IMR-90 (cell line): ENCODE measurements around the gene SH3RF3. TPM values are rescaled to one million over a fixed set of nuclear protein-coding genes. Genes with fewer than 3 reads are reported as not detected.
A peak's percentile ranks its signal among the peaks of the same experiment; 100 is the strongest.

Experiments used
- ATAC-seq: fragments of 200-7000 bp; cut with Tn5 transposase; 2 replicates; pipeline ENCODE4 v1.9.1; 2020; ENCODE audit warnings: low read depth, mild to moderate bottlenecking, moderate library complexity
- BruUV-seq: library from RNA; stranded (reverse); fragments of 400-500 nt; replicated peaks from 2 replicates; lab custom pipeline; 2021; lab: Mats Ljungman, UMichigan
- CTCF ChIA-PET: fragments of 300-600 bp; formaldehyde crosslinking; extraction: SDS; loops from one replicate; lab custom pipeline; 2021; ENCODE audit warnings: antibody characterized with exemption; lab: Yijun Ruan, JAX
- POLR2A ChIA-PET: fragments of 300-600 bp; sonication (Branson Sonifier 250); formaldehyde crosslinking; loops from one replicate; lab custom pipeline; 2022; ENCODE audit warnings: antibody characterized with exemption; ENCODE audit not compliant: unreplicated experiment; lab: Charles Lee
- DNase-seq: peaks from one replicate; pipeline ENCODE4 v3.0.0; 2013
- H2AFZ ChIP-seq: replicated peaks from 2 replicates; pipeline ENCODE3; 2013; ENCODE audit warnings: low read length, mild to moderate bottlenecking; ENCODE audit not compliant: poor library complexity
- H2AK5ac ChIP-seq: 2 replicates; pipeline ENCODE4 v1.6.1; 2013; ENCODE audit warnings: low read depth, low read length, inconsistent platforms
- H2AK9ac ChIP-seq: replicated peaks from 2 replicates; pipeline ENCODE3; 2013; ENCODE audit warnings: mild to moderate bottlenecking, low read depth, low read length, moderate library complexity; ENCODE audit not compliant: poor library complexity
- H2BK120ac ChIP-seq: 2 replicates; pipeline ENCODE4 v1.6.1; 2013; ENCODE audit warnings: low read depth, low read length, inconsistent platforms
- H2BK15ac ChIP-seq: 3 replicates; pipeline ENCODE4 v1.6.1; 2013; ENCODE audit warnings: low read depth, low read length, inconsistent platforms
- H2BK20ac ChIP-seq: 2 replicates; pipeline ENCODE4 v1.6.1; 2013; ENCODE audit warnings: low read depth, mild to moderate bottlenecking, inconsistent platforms, low read length, moderate library complexity
- H2BK5ac ChIP-seq: 2 replicates; pipeline ENCODE4 v1.6.1; 2013; ENCODE audit warnings: mild to moderate bottlenecking, low read depth, low read length, inconsistent platforms; ENCODE audit not compliant: poor library complexity, severe bottlenecking
- H3K14ac ChIP-seq: replicated peaks from 2 replicates; pipeline ENCODE4 v1.6.1; 2013; ENCODE audit warnings: low read depth, low read length, inconsistent platforms
- H3K18ac ChIP-seq: 2 replicates; pipeline ENCODE4 v1.6.1; 2013; ENCODE audit warnings: low read depth, low read length, control low read depth
- H3K23ac ChIP-seq: 2 replicates; pipeline ENCODE4 v1.6.1; 2013; ENCODE audit warnings: low read depth, low read length, inconsistent platforms
- H3K27ac ChIP-seq: 2 replicates; pipeline ENCODE4 v1.5.1; 2013; ENCODE audit warnings: mild to moderate bottlenecking, control low read depth, low read length; ENCODE audit not compliant: insufficient read depth
- H3K27me3 ChIP-seq: 2 replicates; pipeline ENCODE4 v1.6.1; 2013; ENCODE audit warnings: low read length; ENCODE audit not compliant: control insufficient read depth, insufficient read depth
- H3K36me3 ChIP-seq: 2 replicates; pipeline ENCODE4 v1.6.1; 2013; ENCODE audit warnings: low read length, mixed read lengths; ENCODE audit not compliant: control insufficient read depth, insufficient read depth
- H3K4ac ChIP-seq: 2 replicates; pipeline ENCODE4 v1.6.1; 2013; ENCODE audit warnings: low read depth, low read length, inconsistent platforms
- H3K4me1 ChIP-seq: 2 replicates; pipeline ENCODE4 v1.6.1; 2013; ENCODE audit warnings: low read length, mixed read lengths; ENCODE audit not compliant: control insufficient read depth, insufficient read depth
- H3K4me2 ChIP-seq: 2 replicates; pipeline ENCODE4 v1.6.1; 2013; ENCODE audit warnings: low read depth, mild to moderate bottlenecking, control low read depth, low read length, moderate library complexity
- H3K4me3 ChIP-seq: 2 replicates; pipeline ENCODE4 v1.5.1; 2013; ENCODE audit warnings: low read depth, mild to moderate bottlenecking, control low read depth, low read length, moderate library complexity; ENCODE audit not compliant: insufficient read depth
- H3K56ac ChIP-seq: 2 replicates; pipeline ENCODE4 v1.6.1; 2013; ENCODE audit warnings: low read length, inconsistent platforms; ENCODE audit not compliant: insufficient read depth; ENCODE audit errors: extremely low read depth
- H3K79me1 ChIP-seq, 2 experiments: 2 replicates each; pipeline ENCODE4 v1.6.1; 2013; ENCODE audit warnings: low read length in 2 of 2, inconsistent platforms in 1 of 2, low read depth in 1 of 2
- H3K9ac ChIP-seq: 2 replicates; pipeline ENCODE4 v1.6.1; 2013; ENCODE audit warnings: low read depth, low read length, control low read depth
- H3K9me1 ChIP-seq: 2 replicates; pipeline ENCODE4 v1.6.1; 2013; ENCODE audit warnings: low read length, inconsistent platforms; ENCODE audit not compliant: insufficient read depth
- H3K9me3 ChIP-seq: 2 replicates; pipeline ENCODE4 v1.6.1; 2013; ENCODE audit warnings: low read length; ENCODE audit not compliant: control insufficient read depth, insufficient read depth
- H4K20me1 ChIP-seq: 2 replicates; pipeline ENCODE4 v1.6.1; 2013; ENCODE audit warnings: low read length, inconsistent platforms; ENCODE audit not compliant: insufficient read depth
- H4K5ac ChIP-seq: 2 replicates; pipeline ENCODE4 v1.6.1; 2013; ENCODE audit warnings: mild to moderate bottlenecking, low read depth, low read length, control low read depth
- H4K8ac ChIP-seq, 2 experiments: 2 replicates each; pipeline ENCODE4 v1.6.1; 2013; ENCODE audit warnings: low read depth in 2 of 2, low read length in 2 of 2, control low read depth in 1 of 2, inconsistent platforms in 1 of 2
- H4K91ac ChIP-seq: 2 replicates; pipeline ENCODE4 v1.6.1; 2013; ENCODE audit warnings: low read depth, low read length, inconsistent platforms; ENCODE audit not compliant: insufficient read depth
- BHLHE40 ChIP-seq: fragments of 150-350 bp; IDR thresholded peaks from 2 replicates; pipeline ENCODE4 v1.6.1; 2016; ENCODE audit warnings: mild to moderate bottlenecking, low read depth, low read length
- CEBPB ChIP-seq: IDR thresholded peaks from 2 replicates; pipeline ENCODE4 v1.6.1; 2012; ENCODE audit warnings: low read depth, low read length, improper control_type of control experiment
- CTCF ChIP-seq: conservative IDR thresholded peaks from 2 replicates; pipeline ENCODE4 v1.5.1; 2012; ENCODE audit warnings: mild to moderate bottlenecking, low read depth, low read length, improper control_type of control experiment
- ELK1 ChIP-seq: fragments of 150-350 bp; IDR thresholded peaks from 2 replicates; pipeline ENCODE4 v1.6.1; 2016; ENCODE audit warnings: low read depth, mild to moderate bottlenecking, low read length, moderate library complexity, borderline replicate concordance
- FOS ChIP-seq: fragments of 150-350 bp; IDR thresholded peaks from 2 replicates; pipeline ENCODE4 v1.6.1; 2016; ENCODE audit warnings: low read depth, low read length
- MAFK ChIP-seq: IDR thresholded peaks from 2 replicates; pipeline ENCODE4 v1.6.1; 2012; ENCODE audit warnings: low read depth, low read length, improper control_type of control experiment
- MXI1 ChIP-seq: IDR thresholded peaks from 2 replicates; pipeline ENCODE4 v1.6.1; 2012; ENCODE audit warnings: low read depth, mild to moderate bottlenecking, low read length, moderate library complexity, borderline replicate concordance
- NFE2L2 ChIP-seq: fragments of 150-350 bp; IDR thresholded peaks from 2 replicates; pipeline ENCODE4 v1.6.1; 2016; ENCODE audit warnings: low read depth, mild to moderate bottlenecking, low read length
- POLR2A ChIP-seq: IDR thresholded peaks from 2 replicates; pipeline ENCODE4 v1.6.1; 2012; ENCODE audit warnings: mild to moderate bottlenecking, low read depth, low read length
- RAD21 ChIP-seq: IDR thresholded peaks from 2 replicates; pipeline ENCODE4 v1.6.1; 2012; ENCODE audit warnings: low read length, improper control_type of control experiment
- RCOR1 ChIP-seq: IDR thresholded peaks from 2 replicates; pipeline ENCODE4 v1.6.1; 2012; ENCODE audit warnings: mild to moderate bottlenecking, low read length, improper control_type of control experiment; ENCODE audit not compliant: insufficient replicate concordance
- RFX5 ChIP-seq: IDR thresholded peaks from 2 replicates; pipeline ENCODE4 v1.8.0; 2012; ENCODE audit warnings: low read depth, mild to moderate bottlenecking, low read length, moderate library complexity
- SMC3 ChIP-seq: fragments of 150-350 bp; IDR thresholded peaks from 2 replicates; pipeline ENCODE4 v1.6.1; 2016; ENCODE audit warnings: low read depth, mild to moderate bottlenecking, antibody characterized with exemption, low read length, moderate library complexity
- USF2 ChIP-seq: fragments of 150-350 bp; IDR thresholded peaks from 2 replicates; pipeline ENCODE4 v1.6.1; 2017; ENCODE audit warnings: mild to moderate bottlenecking, antibody characterized with exemption, low read length, low read depth
- WGBS, 2 experiments: methylation state at CpG; one replicate each; pipeline versions ENCODE4 v1.1.5 to v1.1.7; 2013; ENCODE audit warnings: missing lambda C conversion rate in 2 of 2; ENCODE audit not compliant: insufficient read length in 1 of 2; ENCODE audit errors: extremely low coverage in 2 of 2; 5-methylcytosine and 5-hydroxymethylcytosine counted together
- dilution Hi-C: fragments of 300-500 bp; cut with HindIII; formaldehyde crosslinking; loops from one replicate; pipeline ENCODE4 v1.14.3; 2018; ENCODE audit warnings: low sequenced_read_pairs; ENCODE audit not compliant: unreplicated experiment
- in situ Hi-C: fragments of 300-500 bp; cut with MboI; formaldehyde crosslinking; loops from 3 replicates; pipeline ENCODE4 v1.14.3; 2019; ENCODE audit warnings: low sequenced_read_pairs, inconsistent platforms, mixed read lengths
- intact Hi-C: fragments of 100-400 bp; cut with micrococcal nuclease; formaldehyde crosslinking; loops from 2 replicates; pipeline ENCODE4 v1.10.0; 2022
- polyA plus RNA-seq, 3 experiments: library from polyadenylated mRNA; depleted of rRNA; stranded (reverse); fragments of >200 nt; gene quantifications; 2 replicates each; pipeline ENCODE4 v1.2.3, GENCODE V29; 2012; ENCODE audit warnings: low replicate concordance in 1 of 3
- total RNA-seq: library from RNA; depleted of rRNA; stranded (reverse); fragments of >200 nt; gene quantifications from 2 replicates; pipeline ENCODE4 v1.2.3, GENCODE V29; 2012

Gene SH3RF3
- total and polyA plus RNA-seq, 2 of the 4 experiments (the other 2 are of a cell fraction), result 3.4 to 5.3 TPM

GRCh38 chr2:109421101-109421500, 292.1 kb downstream of the SH3RF3 start:
- Histone ChIP-seq H3K27ac (no peak overlapping the region), H2BK120ac (no peak overlapping the region; the same call in 1 of the 2 replicates), H3K23ac (no peak overlapping the region), H2BK15ac (no peak overlapping the region), H3K18ac (no peak overlapping the region), H3K56ac (no peak overlapping the region), H2AK9ac (no peak overlapping the region), H2BK20ac (no peak overlapping the region), H2AK5ac (peak overlapping the region; percentile 80; the same call in 1 of the 2 replicates), H3K79me1 (peaks cover 0 to 52% of the 10 kb centered on the region in 2 experiments; a peak in 3 of 4 replicates), H3K4me2 (no peak overlapping the region), H3K9ac (no peak overlapping the region), H2BK5ac (no peak overlapping the region), H4K20me1 (peaks cover 8% of the 10 kb centered on the region), H4K91ac (no peak overlapping the region), H4K8ac (no peak overlapping the region), H3K9me3 (no peaks in the 10 kb centered on the region), H3K36me3 (peaks cover 29% of the 10 kb centered on the region), H3K27me3 (no peaks in the 10 kb centered on the region), H4K5ac (no peak overlapping the region), H3K14ac (peak overlapping the region; percentile 23), H3K4me1 (peaks cover 19% of the 10 kb centered on the region), H2AFZ (no peak overlapping the region), H3K4me3 (no peak overlapping the region), H3K4ac (no peak overlapping the region), H3K9me1 (peaks cover 40% of the 10 kb centered on the region)
- intact Hi-C loops (no loop called here), in situ Hi-C loops (no loop called here), dilution Hi-C loops (no loop called here)
- no TSS peak for BruUV-seq
- ChIA-PET CTCF (no interaction called here), POLR2A (no interaction called here)
- TF ChIP-seq SMC3 (no peak), MXI1 (no peak), USF2 (no peak), RAD21 (no peak), POLR2A (no peak), BHLHE40 (no peak), ELK1 (no peak), CTCF (no peak), NFE2L2 (no peak), FOS (no peak), RFX5 (no peak), RCOR1 (no peak), CEBPB (no peak), MAFK (no peak)
- DNase-seq (no peak), ATAC-seq (no peak)
- WGBS, 2 experiments, result 89% methylated on average over 1 of the region's 3 CpGs; no CpG with 5 or more reads in 1 of the 2 experiments
